SK-N-SH treated with all-trans-retinoic acid at 6 μM for 48 hours (cell line): Measurements from ENCODE around the gene TUBB6.

ENCODE experiments used
- ATAC-seq: fragments of 200-7000 bp; cut with Tn5 transposase; 3 replicates; pipeline ENCODE4 v1.9.1; 2020; ENCODE audit warnings: mild to moderate bottlenecking, moderate library complexity
- ARNTL ChIP-seq: fragments of 450-650 bp; formaldehyde crosslinking; IDR thresholded peaks from 2 replicates; pipeline ENCODE4 v1.5.0; 2020; ENCODE audit warnings: low read depth, mild to moderate bottlenecking, moderate library complexity, borderline replicate concordance
- CREB5 ChIP-seq: fragments of 250-450 bp; sonication (Bioruptor Pico); IDR thresholded peaks from 2 replicates; pipeline ENCODE4 v1.5.1; 2020; ENCODE audit warnings: low read depth, mild to moderate bottlenecking, moderate library complexity
- CSDC2 ChIP-seq: fragments of 250-450 bp; sonication (Bioruptor Pico); IDR thresholded peaks from 2 replicates; pipeline ENCODE4 v1.5.0; 2020; ENCODE audit warnings: mild to moderate bottlenecking, moderate library complexity
- CSRNP3 ChIP-seq: fragments of 250-450 bp; sonication (Bioruptor Pico); IDR thresholded peaks from 2 replicates; pipeline ENCODE4 v1.5.1; 2021; ENCODE audit warnings: mild to moderate bottlenecking, moderate library complexity
- GLIS3 ChIP-seq: fragments of 250-450 bp; sonication (Bioruptor Pico); IDR thresholded peaks from 2 replicates; pipeline ENCODE4 v1.5.0; 2020; ENCODE audit warnings: mild to moderate bottlenecking, moderate library complexity
- ISL1 ChIP-seq: fragments of 250-450 bp; sonication (Bioruptor Pico); IDR thresholded peaks from 2 replicates; pipeline ENCODE4 v2.1.2; 2022; ENCODE audit warnings: mild to moderate bottlenecking, moderate library complexity
- OSR1 ChIP-seq: fragments of 250-450 bp; sonication (Bioruptor Pico); IDR thresholded peaks from 2 replicates; pipeline ENCODE4 v1.8.0; 2022; ENCODE audit warnings: moderate library complexity, mild to moderate bottlenecking, inconsistent platforms
- PATZ1 ChIP-seq: fragments of 250-450 bp; sonication (Bioruptor Pico); IDR thresholded peaks from 2 replicates; pipeline ENCODE4 v1.8.0; 2020; ENCODE audit warnings: mild to moderate bottlenecking, moderate library complexity, borderline replicate concordance
- POU6F1 ChIP-seq: fragments of 250-450 bp; sonication (Bioruptor Pico); IDR thresholded peaks from 2 replicates; pipeline ENCODE4 v1.8.0; 2021; ENCODE audit warnings: low read depth, mild to moderate bottlenecking, moderate library complexity, borderline replicate concordance
- RARB ChIP-seq: fragments of 250-450 bp; sonication (Bioruptor Pico); IDR thresholded peaks from 2 replicates; pipeline ENCODE4 v1.8.0; 2021; ENCODE audit warnings: mild to moderate bottlenecking, moderate library complexity
- SNAI2 ChIP-seq: fragments of 250-450 bp; sonication (Bioruptor Pico); IDR thresholded peaks from 2 replicates; pipeline ENCODE4 v1.5.0; 2020; ENCODE audit warnings: mild to moderate bottlenecking, moderate library complexity
- TCF4 ChIP-seq: fragments of 250-450 bp; sonication (Bioruptor Pico); IDR thresholded peaks from 2 replicates; pipeline ENCODE4 v1.8.0; 2021; ENCODE audit warnings: mild to moderate bottlenecking, moderate library complexity, borderline replicate concordance
- TOX ChIP-seq: fragments of 250-450 bp; sonication (Bioruptor Pico); IDR thresholded peaks from 2 replicates; pipeline ENCODE4 v1.8.0; 2021; ENCODE audit warnings: mild to moderate bottlenecking, moderate library complexity, borderline replicate concordance
- TSHZ2 ChIP-seq: fragments of 250-450 bp; sonication (Bioruptor Pico); IDR thresholded peaks from 2 replicates; pipeline ENCODE4 v1.5.0; 2020; ENCODE audit warnings: mild to moderate bottlenecking, moderate library complexity
- ZC3H10 ChIP-seq: fragments of 250-450 bp; sonication (Bioruptor Pico); IDR thresholded peaks from 2 replicates; pipeline ENCODE4 v1.5.1; 2021; ENCODE audit warnings: mild to moderate bottlenecking, moderate library complexity
- ZFP3 ChIP-seq: fragments of 250-450 bp; sonication (Bioruptor Pico); IDR thresholded peaks from 2 replicates; pipeline ENCODE4 v1.5.0; 2020; ENCODE audit warnings: mild to moderate bottlenecking, moderate library complexity
- ZFP30 ChIP-seq: fragments of 450-650 bp; formaldehyde crosslinking; IDR thresholded peaks from 2 replicates; pipeline ENCODE4 v1.5.0; 2022; ENCODE audit warnings: mild to moderate bottlenecking, moderate library complexity
- ZNF70 ChIP-seq: fragments of 450-650 bp; formaldehyde crosslinking; IDR thresholded peaks from 2 replicates; pipeline ENCODE4 v1.5.0; 2020; ENCODE audit warnings: mild to moderate bottlenecking, moderate library complexity
- ZNF8 ChIP-seq: fragments of 450-650 bp; formaldehyde crosslinking; IDR thresholded peaks from 2 replicates; pipeline ENCODE4 v1.5.0; 2020; ENCODE audit warnings: mild to moderate bottlenecking, moderate library complexity

Gene TUBB6

GRCh38 chr18:12359515-12359927 lies 51.5 kb downstream of the TUBB6 start:
- no peak for TF ChIP-seq ARNTL (CRISPR knock-in tag)
- TF ChIP-seq POU6F1 (CRISPR knock-in tag) = no peak
- TF ChIP-seq ZNF8 (CRISPR knock-in tag) = no peak
- ATAC-seq = no peak

- no peak for TF ChIP-seq ARNTL (CRISPR knock-in tag)
- TF ChIP-seq ISL1 (CRISPR knock-in tag) = peak; percentile 37
- TF ChIP-seq TCF4 (CRISPR knock-in tag) = peak; percentile 27; the same call in 1 of the 2 replicates
- ATAC-seq = peak; percentile 73
Observed at GRCh38 chr18:12361770-12362378, 53.8 kb downstream of the TUBB6 start.

- ATAC-seq = no peak; the same call in 2 of the 3 replicates
- TF ChIP-seq CSRNP3 (no peak), ISL1 (CRISPR knock-in tag) (0 out of 2 replicates have a peak, but pooled peaks have one; percentile 15)
- TF ChIP-seq, all 23 proteins: peak for 1
Observed at GRCh38 chr18:12362473-12363174, 54.6 kb downstream of the TUBB6 start.

- TF ChIP-seq TSHZ2 (CRISPR knock-in tag) (no peak), CSRNP3 (no peak), GLIS3 (CRISPR knock-in tag) (no peak), TOX (CRISPR knock-in tag) (no peak), RARB (CRISPR knock-in tag) (no peak), ZFP3 (CRISPR knock-in tag) (no peak), ZC3H10 (no peak), PATZ1 (no peak), ZFP30 (no peak), SNAI2 (no peak), ZNF70 (CRISPR knock-in tag) (no peak)
- no peak for ATAC-seq
Observed at GRCh38 chr18:12366379-12366778, 58.3 kb downstream of the TUBB6 start.

GRCh38 chr18:12366784-12367183 lies 58.7 kb downstream of the TUBB6 start:
- TF ChIP-seq TCF4 (CRISPR knock-in tag) (no peak), ZFP30 (no peak), ZC3H10 (no peak), PATZ1 (no peak), RARB (CRISPR knock-in tag) (no peak), ZFP3 (CRISPR knock-in tag) (no peak), CREB5 (CRISPR knock-in tag) (no peak), GLIS3 (CRISPR knock-in tag) (no peak), TOX (CRISPR knock-in tag) (no peak), CSDC2 (CRISPR knock-in tag) (no peak), OSR1 (no peak), ARNTL (CRISPR knock-in tag) (no peak)
- ATAC-seq = no peak
